ENCODE measurements around the gene GOT2.

DNA sequence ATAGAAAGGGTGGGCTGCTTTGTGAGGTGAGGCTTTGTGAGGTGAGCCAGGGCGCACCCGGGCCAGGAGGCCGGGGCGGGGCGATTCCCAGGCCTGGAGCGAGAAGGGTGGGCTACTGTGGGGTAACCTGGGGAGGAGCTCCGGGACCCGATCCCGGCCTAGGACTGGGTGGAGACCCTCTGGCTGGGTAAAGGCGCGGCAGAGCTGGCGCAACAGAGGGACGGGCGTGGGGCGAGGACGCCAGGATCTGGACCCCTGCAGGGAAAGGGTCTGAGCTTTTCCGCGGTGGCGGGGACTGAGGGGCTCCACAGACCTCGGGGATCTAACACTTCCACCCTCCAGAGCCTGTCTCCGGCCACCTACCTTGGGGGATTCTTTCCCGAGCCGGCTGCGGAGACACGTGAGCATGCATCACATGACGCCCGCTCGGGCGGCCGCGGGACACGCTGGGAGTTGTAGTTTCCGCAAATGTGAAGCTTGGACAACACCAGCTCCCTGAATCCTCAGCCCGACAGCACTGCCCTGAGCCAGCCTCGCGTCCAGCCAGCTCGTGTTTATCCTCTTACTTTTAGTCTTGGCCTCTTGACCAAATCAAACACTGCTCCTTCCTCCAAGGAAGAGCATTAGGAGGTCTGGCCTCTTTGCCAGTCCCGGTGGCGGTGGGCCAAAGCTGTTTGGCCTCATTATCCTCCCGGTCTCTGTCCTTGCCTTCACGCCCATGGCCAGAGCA lies 49.6 kb downstream of the GOT2 start, which contains the start of gene SLC38A7:
- TF ChIP-seq RNF2 (IDR thresholded peaks at IDR 0.05; ENCODE audit: borderline replicate concordance, low read depth, low read length, missing control alignments, poor library complexity, severe bottlenecking) = no peak
- TF ChIP-seq POLR2A (IDR thresholded peaks at IDR 0.05; ENCODE audit: control extremely low read depth in 1 of 2, low read depth in 2 of 2, low read length in 2 of 2) = peak; percentile 39 to 93
- TF ChIP-seq, protein P1, sequence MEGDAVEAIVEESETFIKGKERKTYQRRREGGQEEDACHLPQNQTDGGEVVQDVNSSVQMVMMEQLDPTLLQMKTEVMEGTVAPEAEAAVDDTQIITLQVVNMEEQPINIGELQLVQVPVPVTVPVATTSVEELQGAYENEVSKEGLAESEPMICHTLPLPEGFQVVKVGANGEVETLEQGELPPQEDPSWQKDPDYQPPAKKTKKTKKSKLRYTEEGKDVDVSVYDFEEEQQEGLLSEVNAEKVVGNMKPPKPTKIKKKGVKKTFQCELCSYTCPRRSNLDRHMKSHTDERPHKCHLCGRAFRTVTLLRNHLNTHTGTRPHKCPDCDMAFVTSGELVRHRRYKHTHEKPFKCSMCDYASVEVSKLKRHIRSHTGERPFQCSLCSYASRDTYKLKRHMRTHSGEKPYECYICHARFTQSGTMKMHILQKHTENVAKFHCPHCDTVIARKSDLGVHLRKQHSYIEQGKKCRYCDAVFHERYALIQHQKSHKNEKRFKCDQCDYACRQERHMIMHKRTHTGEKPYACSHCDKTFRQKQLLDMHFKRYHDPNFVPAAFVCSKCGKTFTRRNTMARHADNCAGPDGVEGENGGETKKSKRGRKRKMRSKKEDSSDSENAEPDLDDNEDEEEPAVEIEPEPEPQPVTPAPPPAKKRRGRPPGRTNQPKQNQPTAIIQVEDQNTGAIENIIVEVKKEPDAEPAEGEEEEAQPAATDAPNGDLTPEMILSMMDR (IDR thresholded peaks at IDR 0.05; ENCODE audit: control extremely low read depth in 1 of 3, insufficient read depth in 1 of 3, low read depth in 1 of 3, low read length in 3 of 3) = no peak
- TF ChIP-seq EGR1 (IDR thresholded peaks at IDR 0.05; ENCODE audit: borderline replicate concordance, low read depth, low read length) = no peak
